IPS-18c (cell line): Measurements from ENCODE around the gene LRRC31.

Experiments used
- H3K4me3 ChIP-seq: 2 replicates; pipeline ENCODE4 v1.7.0; 2013; ENCODE audit warnings: low read depth, mild to moderate bottlenecking, low read length, moderate library complexity; ENCODE audit not compliant: insufficient read depth
- H3K9me3 ChIP-seq: one replicate; pipeline ENCODE4 v1.6.1; 2013; ENCODE audit warnings: mild to moderate bottlenecking, low read length, moderate library complexity; ENCODE audit not compliant: control insufficient read depth, insufficient read depth

The LRRC31 gene

DNA sequence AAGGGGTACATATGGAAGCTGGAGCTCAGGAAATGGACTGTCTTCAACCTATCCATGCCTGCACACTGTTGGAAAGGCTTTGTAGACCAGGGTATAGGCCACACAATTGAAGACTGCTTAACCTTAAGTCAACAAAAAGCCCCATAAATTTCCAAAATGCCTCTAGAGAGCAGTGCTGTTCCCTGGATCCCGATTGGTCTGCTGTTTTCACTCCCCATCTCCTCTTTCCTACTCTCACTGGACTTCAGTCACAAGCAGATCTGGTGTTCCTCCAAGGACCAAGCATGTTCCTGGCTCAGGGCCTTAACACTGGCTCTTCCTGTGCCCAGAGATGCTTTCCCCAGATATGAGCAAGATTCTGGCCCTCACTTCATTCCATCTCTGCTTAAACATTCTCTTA, 34.2 kb downstream of the LRRC31 start:
- no peak overlapping the region for H3K4me3 ChIP-seq

DNA sequence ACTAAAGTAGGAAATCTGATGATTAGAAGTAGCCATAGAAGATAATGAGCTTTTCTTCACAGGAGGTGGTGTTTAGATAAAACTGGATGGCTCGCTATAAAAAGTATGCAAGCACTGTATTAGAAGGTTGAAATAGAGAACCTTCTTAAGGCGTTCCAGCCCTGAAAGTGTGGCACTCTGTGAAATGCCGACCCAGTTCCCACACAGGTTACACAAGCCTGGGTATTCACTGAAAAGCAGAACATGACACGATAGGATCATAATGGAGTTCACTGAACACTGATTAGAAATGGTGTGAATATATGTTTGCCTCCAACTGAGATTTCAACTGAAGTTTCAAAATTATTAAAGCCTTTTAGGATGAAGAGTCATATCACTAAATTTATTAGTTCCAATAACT, 42.0 kb downstream of the LRRC31 start:
- Histone ChIP-seq H3K4me3 (no peak overlapping the region), H3K9me3 (no peaks in the 10 kb centered on the region)

More for the DNA sequence above, 34.2 kb downstream of the LRRC31 start:
- H3K9me3 ChIP-seq: no peaks in the 10 kb centered on the region

DNA sequence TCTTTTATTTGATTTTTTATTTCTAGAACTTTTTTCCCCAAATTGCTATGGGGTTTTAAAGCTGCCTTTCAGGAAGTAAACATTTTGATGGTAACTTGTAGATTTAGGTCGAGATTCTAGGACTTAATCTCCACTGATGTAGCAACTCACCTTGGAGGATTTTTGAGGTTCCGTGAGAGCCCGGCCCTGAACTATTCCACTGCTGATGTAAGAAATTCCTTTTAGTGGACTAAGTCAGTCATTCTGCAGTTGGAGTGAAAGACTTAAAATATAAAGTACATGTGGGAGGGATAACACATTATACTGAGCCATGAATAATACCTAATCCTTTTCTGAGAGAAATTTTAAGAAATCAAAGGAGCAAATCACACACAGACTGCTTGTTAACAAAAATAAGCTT, 44.4 kb downstream of the LRRC31 start:
- H3K4me3 ChIP-seq: no peak overlapping the region
- H3K9me3 ChIP-seq: no peaks in the 10 kb centered on the region

- no peak overlapping the region for H3K4me3 ChIP-seq
- no peaks in the 10 kb centered on the region for H3K9me3 ChIP-seq
These were observed 46.8 kb downstream of the LRRC31 start for GRCh38 chr3:169822983-169823382.

DNA sequence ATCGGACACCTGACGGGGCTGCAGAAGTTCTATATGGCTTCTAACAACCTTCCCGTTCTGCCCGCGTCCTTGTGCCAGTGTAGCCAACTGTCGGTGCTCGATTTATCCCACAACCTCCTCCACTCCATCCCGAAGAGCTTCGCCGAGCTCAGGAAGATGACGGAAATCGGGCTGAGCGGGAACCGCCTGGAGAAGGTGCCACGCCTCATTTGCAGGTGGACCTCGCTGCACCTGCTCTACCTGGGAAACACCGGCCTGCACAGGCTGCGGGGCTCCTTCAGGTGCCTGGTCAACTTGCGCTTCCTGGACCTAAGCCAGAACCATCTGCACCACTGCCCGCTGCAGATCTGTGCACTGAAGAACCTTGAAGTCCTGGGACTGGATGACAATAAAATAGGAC, 47.2 kb downstream of the LRRC31 start:
- Histone ChIP-seq H3K4me3 (no peak overlapping the region), H3K9me3 (no peaks in the 10 kb centered on the region)

- no peak overlapping the region for H3K4me3 ChIP-seq
These were observed 47.6 kb downstream of the LRRC31 start for GRCh38 chr3:169822091-169822490.

GRCh38 chr3:169818316-169818715, 51.4 kb downstream of the LRRC31 start:
- Histone ChIP-seq H3K9me3 (no peaks in the 10 kb centered on the region), H3K4me3 (no peak overlapping the region)

More at GRCh38 chr3:169822091-169822490, 47.6 kb downstream of the LRRC31 start:
- no peaks in the 10 kb centered on the region for H3K9me3 ChIP-seq

GRCh38 chr3:169815590-169816150, 54.1 kb downstream of the LRRC31 start:
- Histone ChIP-seq H3K4me3 (no peak overlapping the region), H3K9me3 (peaks cover 2% of the 10 kb centered on the region)

- Histone ChIP-seq H3K9me3 (peaks cover 2% of the 10 kb centered on the region), H3K4me3 (no peak overlapping the region)
These were observed 55.8 kb downstream of the LRRC31 start for GRCh38 chr3:169813757-169814517.

DNA sequence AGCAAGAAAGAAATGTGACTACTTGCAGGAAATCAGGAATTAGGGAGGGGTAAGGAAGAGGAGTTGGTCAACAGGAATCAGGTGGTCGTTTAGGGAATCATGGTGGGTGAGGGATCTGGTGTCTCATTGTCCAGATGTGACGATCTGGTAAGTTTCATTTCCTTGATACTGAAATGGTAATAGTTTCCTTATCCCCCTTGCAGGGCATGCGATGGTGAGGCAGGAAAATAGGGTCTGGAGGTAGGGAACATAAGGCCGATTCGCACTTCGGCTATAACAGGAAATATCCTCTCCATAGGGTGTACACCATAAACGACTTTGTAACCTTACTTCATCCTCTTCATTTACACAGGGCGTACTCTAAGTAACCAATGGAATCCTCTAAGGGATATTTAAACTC, 56.5 kb downstream of the LRRC31 start:
- Histone ChIP-seq H3K9me3 (peaks cover 2% of the 10 kb centered on the region), H3K4me3 (peak overlapping the region; percentile 66; the same call in 1 of the 2 replicates)

GRCh38 chr3:169812332-169813235, 57.2 kb downstream of the LRRC31 start, which contains the start of the genes LRRC34 and LRRIQ4:
Gene LRRC34 (minus strand): TSS chr3:169812904. CDS start chr3:169812548, 356 bp downstream.
Gene LRRIQ4 (plus strand): TSS chr3:169812870. CDS start chr3:169821922, 9,052 bp downstream.
- Histone ChIP-seq H3K9me3 (peaks cover 2% of the 10 kb centered on the region), H3K4me3 (peak within 1 kb of the TSS; percentile 66)

GRCh38 chr3:169811631-169812331, 58.0 kb downstream of the LRRC31 start:
- Histone ChIP-seq H3K4me3 (peak overlapping the region; percentile 66; the same call in 1 of the 2 replicates), H3K9me3 (peaks cover 2% of the 10 kb centered on the region)

DNA sequence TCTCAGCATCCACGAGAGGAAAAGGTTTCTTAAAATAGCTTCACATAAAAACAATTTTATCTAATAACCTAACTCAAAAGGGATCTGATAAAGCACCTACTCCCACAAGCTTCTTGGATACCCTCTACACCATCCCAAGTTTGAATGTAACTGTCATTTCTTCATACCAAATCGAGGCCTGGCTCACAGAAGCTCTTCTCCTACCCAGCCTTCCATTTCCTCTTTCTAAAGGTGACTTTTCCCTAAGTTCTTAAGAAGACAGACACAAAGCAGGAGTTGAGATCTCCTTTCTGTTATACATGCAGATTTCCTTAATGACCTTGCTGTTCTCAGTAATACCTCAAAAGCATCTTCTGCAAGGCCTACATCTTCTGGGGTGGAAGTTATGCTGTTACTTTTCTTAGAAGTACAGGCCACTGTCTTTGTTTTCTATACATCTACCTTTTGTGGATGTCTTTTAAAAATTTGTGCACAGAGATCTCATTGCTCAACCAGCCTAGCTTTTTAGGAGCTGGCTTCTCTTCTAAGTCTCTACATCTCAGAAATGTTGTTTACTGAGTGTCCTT, 60.4 kb downstream of the LRRC31 start:
- Histone ChIP-seq H3K4me3 (no peak overlapping the region), H3K9me3 (peaks cover 2% of the 10 kb centered on the region)

- Histone ChIP-seq H3K9me3 (no peaks in the 10 kb centered on the region), H3K4me3 (no peak overlapping the region)
These were observed 65.1 kb downstream of the LRRC31 start for GRCh38 chr3:169804681-169805080.

DNA sequence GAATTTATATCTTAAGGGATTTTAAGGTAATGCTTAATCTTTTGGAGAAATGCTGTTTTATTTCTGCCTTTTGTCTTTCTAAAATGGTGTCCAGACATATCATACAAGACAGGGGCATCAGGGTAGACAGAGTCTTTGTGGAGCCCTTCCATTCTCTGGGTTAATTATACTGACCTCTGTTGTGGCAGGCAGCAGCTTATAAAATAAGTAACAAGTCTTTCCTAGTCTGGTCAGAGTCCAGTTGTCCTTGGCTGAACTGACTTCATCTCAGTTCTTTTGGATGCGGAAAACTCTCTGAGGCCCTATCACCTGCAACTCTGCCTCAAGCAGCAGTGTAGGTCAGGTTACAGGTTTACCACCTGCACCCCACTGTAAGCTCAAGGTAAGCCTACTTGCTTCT, 77.4 kb downstream of the LRRC31 start:
- no peak overlapping the region for H3K4me3 ChIP-seq
- H3K9me3 ChIP-seq: no peaks in the 10 kb centered on the region

GRCh38 chr3:169790687-169791429, 78.9 kb downstream of the LRRC31 start:
- H3K4me3 ChIP-seq: no peak overlapping the region
- no peaks in the 10 kb centered on the region for H3K9me3 ChIP-seq
